GM21576 (cell line): Measurements from ENCODE around the gene TTC19.
"Not testable (repeated sequence)": the region's sequence is repeated elsewhere in the genome, so short reads cannot be mapped to it uniquely, and the experiment has no call there.

Experiments
- ATAC-seq: cut with Tn5 transposase; IDR thresholded peaks from one replicate; pipeline ENCODE4 v1.9.1; 2021; ENCODE audit warnings: mild to moderate bottlenecking, moderate library complexity; ENCODE audit not compliant: unreplicated experiment

TTC19 gene

DNA sequence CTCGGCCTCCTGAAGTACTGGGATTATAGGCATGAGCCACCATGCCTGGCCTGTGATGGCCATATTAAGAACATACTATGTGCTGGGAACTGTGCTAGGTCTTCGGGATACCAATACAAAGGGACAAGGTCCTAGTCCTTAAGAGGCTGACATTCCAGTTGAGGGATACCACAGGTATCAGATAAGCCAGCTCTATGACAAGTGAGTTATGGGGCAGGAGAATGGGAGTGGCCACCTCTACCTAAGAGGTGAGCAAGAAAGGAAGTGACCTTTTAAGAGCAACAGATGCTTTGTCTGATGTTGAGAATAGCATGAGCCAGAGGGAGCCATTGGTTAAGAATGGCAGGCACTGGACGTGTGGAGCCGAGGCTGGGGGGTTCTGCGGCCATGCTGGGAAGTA is 27.7 kb upstream of the TTC19 start:
- ATAC-seq, result no peak

DNA sequence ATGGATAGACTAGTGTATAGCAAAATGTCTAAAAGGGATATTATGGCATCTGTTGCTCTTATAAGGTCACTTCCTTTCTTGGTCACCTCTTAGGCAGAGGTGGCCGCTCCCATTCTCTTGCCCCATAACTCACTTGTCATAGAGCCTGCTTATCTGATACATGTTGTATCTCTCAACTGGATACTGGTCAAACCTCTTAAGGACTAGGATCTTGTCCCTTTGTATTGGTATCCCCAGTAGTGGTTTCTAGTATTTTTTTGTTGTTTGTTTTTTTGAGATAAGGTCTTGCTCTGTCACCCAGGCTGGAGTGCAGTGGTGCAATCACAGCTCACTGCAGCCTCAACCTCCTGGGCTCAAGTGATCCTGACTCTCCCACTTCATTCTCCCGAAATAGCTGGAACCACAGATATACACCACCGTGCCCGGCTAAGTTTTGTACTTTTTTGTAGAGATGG is 27.1 kb upstream of the TTC19 start:
- no peak for ATAC-seq

DNA sequence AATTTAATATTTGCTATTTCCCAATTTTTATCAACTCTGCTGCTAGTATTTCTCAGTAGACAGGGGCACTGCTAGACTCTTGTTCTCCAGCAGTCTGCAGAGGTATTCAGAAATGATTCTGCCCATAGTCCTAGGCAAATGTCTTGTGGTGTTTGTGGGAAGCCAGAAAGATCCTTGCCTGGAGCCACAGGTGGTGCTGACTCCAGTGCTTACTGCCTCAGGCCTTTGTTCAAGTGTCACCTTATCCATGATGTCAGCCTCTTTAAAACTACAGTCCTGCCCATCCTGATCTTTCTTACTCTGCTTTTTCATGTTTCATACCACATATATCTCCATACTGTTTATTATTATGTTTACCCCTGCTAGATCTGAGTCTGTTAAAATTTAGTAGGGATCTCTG is 26.6 kb upstream of the TTC19 start:
- no peak for ATAC-seq

DNA sequence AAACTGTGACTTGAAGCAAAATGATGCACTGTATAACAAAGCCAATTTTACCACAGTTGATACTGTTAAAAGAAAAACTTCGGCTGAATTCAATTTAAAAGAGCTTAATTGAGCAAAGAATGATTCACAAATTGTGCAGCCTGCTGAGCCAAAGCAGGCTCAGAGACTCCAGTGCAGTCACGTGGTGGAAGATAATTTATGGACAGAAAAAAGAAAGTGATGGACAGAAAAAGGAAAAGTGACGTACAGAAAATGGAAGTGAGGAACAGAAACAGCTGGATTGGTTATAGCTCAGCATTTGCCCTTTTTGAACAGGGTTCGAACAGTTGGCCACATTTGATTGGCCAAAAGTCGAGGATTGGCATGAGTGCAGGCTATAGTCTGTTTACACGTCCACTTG is 25.8 kb upstream of the TTC19 start:
- no peak for ATAC-seq

DNA sequence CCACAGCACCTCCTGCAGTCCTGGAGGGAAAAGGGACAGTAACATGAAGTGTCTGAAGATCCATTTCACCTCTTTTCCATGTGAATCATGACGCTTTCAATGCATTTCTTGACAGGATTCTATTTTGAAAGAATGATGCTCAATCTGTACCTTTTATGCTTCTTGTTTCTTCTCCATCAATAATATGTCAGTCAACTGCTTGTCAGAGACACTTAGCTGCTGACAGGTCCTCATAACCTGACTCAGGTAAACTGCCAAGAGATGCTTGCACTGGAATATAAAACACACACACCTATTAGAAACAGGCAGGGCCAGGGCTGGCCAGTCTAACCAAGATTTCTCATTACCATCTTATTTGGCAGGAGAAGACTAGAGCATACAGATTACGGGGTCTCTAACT is 21.7 kb upstream of the TTC19 start:
- no peak for ATAC-seq

DNA sequence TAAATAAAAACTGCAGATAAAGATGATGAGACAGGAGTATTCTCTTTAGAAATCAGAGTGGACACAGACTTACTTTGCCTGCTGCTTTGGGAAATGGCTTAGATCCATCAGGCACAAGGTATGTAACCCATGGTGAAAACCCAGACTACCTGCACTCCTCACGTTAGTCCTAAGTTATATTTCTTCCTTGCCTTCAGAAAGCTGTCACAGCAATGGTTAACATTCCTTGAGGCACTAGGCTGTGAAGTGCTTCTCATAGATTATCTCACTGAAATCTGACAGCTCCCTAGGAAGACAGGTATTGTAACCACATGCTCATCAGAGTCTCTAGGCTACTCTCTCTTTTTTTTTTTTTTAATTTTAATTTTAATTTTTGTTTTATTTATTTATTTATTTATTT is 21.0 kb upstream of the TTC19 start:
- no peak for ATAC-seq

DNA sequence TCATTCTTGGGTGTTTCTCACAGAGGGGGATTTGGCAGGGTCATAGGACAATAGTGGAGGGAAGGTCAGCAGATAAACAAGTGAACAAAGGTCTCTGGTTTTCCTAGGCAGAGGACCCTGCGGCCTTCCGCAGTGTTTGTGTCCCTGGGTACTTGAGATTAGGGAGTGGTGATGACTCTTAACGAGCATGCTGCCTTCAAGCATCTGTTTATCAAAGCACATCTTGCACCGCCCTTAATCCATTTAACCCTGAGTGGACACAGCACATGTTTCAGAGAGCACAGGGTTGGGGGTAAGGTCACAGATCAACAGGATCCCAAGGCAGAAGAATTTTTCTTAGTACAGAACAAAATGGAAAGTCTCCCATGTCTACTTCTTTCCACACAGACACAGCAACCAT is 20.6 kb upstream of the TTC19 start:
- not testable (repeated sequence) for ATAC-seq

DNA sequence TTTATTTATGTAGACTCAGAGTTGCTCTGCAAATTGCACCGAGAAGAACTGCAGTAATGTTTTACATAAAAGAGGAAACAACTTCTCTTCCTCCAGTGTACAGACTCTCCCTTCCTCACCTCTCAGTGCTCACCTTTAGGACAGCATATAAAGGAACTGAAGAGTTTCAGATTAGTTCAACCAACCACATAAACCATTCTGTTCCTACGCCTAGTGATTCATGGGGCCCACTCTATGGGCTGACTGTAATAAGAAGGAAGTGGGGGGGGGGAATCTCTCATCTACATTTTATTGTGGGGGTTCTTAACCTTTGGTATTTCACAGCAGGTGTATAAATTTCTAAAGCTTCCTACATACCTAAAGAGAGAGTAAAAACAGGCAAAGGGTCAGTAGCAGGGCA is 18.4 kb upstream of the TTC19 start:
- peak; percentile 77 for ATAC-seq

DNA sequence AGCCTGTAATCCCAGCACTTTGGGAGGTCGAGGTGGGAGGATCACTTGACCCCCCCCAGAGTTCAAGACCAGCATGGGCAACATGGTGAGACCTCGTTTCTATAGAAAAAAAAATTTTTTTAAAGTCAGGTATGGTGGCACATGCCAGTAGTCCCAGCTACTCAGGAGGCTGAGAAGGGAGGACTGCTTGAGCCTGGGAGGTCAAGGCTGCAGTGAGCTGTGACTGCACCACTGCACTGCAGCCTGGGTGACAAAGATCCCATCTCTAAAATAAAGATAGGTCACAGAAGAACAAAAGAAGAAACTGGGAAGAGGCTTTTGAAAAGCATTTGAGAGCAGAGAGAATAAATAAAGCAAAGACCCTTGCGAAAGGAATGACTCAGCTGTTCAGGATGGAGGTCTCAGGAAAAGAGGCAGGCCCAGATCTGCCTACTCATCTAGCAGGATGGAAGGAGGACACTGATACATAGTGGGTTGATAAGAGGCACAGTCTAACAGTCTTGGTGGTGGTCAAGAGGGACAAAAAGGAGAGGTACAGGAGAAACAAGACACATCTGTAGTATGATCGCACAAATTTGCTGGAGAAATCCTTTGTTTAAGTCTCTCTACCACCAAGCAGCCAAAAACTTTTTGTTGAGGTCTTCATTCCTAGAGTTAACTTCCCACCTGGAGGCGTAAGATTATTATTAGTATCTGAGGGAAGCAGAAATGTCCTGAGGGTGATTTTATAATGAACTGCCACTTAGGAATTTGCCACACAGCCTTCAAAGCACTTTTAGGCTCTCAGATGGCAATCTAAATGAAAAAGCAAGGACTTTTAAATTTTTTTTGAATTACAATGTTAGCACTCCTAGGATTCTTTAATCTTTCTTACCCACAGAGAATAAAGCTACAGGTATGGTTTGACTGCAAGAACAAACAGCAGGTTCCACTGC is 17.7 kb upstream of the TTC19 start:
- ATAC-seq, result no peak

DNA sequence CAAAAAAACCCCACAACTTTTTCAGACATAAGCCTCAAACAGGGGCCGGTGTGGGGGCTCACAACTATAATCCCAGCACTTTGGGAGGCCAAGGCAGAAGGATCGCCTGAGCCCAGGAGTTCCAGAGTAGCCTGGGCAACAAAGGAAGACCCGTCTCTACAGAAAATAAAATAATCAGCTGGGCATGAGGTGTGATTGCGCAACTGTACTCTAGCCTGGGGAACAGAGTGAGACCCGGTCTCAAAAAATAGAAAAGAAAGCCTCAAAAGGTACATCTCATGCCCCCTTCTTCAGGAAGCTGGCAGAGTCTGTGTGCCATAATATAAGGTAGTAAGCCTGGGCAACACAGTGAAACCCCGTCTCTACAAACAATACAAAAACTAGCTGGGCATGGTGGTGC is 3.3 kb upstream of the TTC19 start:
- no peak for ATAC-seq

DNA sequence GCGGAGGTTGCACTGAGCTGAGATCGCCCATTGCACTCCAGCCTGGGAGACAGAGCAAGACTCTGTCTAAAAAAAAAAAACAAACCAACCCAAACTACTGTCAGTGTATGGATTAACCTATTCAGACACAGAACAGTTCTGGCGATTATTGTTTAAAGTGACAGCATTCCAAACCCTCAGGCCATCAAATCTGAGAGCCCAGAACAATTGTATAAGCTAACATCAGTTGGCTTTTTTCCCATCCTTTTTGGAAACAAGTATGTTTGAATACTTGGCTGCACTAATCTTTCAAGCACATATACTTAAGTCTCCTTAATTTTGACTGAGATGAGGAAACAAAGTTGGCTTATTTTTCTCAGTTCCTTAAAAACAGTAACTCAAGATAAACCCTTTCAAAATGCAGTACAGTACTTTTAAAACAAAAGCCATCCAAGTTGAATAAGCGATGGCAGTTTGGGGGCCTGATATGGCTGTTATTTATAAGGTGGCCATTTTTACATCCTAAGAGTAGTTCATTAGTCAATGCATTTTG is 1.5 kb upstream of the TTC19 start:
- no peak for ATAC-seq

DNA sequence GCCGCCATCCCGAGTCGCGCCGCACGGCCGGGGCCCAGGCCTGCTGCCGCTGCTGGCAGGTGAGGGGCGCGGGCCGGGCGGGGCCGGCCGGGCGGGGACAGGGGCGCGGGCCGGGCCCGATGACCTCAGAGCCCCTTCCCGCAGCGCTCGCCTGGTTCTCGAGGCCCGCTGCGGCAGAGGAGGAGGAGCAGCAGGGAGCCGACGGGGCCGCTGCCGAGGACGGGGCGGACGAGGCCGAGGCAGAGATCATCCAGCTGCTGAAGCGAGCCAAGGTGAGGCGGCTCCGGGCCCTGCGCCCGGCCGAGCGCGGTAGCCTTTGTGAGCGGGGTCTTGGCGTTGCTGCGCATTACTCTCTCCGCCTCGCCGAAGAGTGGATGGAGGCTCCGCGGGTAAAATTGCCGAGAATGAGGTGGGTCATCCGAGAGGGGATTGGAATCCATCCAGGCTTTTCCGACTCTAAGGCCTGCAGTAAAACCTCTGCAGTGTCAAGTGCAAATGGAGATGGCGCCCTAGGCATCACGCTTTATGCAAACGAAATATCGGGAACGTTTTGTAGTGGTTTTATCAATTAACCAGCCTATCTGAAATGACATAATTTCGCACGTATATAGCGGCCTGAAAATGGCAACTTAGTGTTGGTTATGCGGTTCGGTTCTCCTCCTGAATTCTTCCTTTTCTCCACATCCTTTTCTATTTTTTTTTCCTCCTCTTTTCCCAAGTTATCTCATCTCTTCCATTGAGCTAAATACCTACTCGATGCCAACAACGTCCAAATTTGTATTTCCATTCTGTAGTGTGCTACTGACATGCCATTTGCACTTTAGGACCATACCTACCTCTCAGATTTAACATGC is 577 bp downstream of the TTC19 start:
- ATAC-seq, result peak; percentile 25

DNA sequence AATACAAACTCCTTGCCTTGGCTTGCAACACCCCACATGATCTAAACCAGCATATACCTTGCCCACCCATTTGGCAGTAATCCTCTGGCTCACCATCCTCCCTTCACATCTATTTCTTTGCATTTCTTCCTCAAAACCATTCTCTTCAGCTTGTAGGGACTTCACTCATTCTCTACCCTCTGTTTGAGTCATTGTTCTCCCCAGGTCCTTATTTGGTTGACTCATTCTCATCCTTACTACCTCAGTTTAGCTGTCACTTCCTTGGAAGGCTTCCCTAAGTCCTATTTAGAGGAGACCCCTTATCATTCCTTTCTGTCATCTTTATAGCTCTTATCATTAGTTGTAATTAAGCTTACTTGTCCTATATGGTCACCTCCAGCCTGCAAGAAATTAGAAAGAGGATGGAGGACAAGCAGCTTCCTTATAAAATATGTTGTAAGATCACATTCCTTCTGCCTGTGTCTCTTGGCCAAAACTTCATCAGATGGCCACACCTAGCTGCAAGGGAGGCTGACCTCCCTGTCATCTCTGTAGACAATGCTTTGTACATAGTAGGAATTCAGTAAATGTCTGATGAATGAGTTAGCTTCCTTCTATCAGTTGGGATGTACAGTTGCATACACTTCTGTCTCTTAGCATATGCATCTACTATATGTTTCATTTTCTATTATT is 1.7 kb downstream of the TTC19 start:
- ATAC-seq, result no peak

DNA sequence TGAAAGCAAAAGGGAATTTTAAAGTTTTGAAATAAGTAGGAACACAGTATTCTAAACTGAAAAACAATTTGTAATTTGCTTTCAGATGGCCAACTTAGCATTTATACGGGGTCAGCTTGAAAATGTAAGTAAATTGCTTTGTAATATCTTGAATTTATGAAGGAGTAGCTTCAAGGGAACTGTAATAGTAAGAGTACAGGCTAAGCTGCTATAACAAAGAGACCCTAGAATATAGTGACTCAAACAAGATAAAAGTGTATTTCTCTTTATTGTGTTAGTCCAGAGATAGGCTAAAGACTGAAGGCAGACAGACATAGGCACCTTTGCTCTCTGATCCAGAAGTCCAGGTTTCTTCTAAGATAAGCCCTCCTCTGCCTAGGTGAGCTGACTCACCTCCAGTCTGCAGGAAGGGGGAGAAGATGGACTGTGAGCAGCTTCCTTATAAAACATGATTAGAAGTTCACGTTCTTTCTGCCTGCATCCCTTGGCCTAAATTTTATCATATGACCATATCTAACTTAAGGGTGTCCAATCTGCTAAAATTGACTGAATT is 3.2 kb downstream of the TTC19 start:
- no peak for ATAC-seq

DNA sequence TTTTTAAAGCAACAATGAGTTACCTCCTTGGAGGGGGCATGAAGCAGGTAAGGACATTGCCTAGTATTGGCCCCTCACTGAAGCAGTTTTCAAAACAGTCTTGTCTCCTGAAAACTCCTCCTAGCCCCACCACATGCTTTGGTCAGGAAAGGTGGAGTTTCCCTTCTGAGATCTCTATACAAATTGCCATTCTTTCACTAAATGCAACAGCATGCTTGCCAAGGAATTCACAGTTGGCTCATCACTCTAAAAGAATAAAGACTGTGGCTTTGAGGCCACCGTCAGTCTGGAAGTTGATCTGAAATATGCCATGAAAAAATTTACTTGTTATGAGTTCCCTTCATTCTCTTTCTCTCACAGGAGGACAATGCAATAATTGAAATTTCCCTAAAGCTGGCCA is 4.2 kb downstream of the TTC19 start:
- ATAC-seq, result no peak

DNA sequence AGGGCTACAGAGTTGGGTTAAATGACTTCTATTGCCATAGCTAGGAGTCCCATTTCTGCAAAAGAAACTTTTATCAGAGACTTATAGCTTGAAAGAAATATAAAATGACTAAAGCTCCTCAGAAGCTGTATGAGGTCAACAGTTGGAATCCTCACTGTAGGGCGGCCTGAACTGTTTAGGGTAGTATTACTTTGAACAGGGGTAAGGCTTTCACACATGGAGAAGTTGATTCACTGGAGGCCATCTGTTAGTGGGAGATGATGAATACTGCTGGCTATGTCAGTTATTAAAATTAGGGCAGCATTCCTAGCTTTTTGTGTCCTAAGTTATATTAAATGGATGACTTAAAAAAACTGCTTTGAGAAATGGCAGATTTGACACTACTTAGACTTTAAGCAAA is 6.0 kb downstream of the TTC19 start:
- ATAC-seq, result no peak

DNA sequence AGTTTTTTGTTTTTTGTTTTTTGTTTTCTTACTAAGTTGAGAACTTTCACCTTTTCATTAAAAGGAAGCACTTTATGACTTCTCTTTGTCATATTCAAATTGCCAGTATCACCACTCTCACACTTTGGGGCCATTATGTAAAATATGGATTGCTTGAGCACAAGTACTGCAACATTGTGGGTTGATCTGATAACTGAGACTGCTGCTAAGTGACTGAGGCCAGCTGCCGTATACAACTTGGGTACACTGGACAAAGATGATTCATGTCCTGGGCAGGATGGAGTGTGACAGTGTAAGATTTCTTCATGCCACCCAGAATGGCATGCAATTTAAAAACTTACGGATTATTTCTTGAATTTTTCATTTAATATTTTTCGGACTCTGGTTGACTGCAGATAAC is 7.8 kb downstream of the TTC19 start:
- no peak for ATAC-seq

DNA sequence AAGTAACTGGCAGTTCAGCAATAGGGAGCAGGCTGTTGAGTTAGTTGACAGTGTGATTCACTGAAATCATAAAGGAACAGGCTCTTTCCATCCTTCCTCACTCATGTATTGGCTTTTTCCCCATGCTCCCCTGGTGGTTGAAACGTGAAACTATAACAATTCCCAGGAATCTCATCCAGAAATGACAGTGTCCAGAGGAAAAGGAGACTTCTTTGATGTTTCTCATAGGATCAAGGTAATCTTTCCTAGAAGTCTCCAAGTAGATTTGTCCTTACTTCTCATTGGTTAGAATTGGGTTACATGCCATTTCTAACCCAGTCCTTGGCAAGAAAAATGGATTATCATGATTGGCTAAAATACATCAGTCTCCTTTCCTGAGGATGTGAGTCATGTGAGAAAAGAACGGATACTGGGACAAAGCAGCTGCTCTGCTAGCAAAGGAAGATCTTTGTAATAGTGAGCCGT is 14.4 kb downstream of the TTC19 start:
- no peak for ATAC-seq

DNA sequence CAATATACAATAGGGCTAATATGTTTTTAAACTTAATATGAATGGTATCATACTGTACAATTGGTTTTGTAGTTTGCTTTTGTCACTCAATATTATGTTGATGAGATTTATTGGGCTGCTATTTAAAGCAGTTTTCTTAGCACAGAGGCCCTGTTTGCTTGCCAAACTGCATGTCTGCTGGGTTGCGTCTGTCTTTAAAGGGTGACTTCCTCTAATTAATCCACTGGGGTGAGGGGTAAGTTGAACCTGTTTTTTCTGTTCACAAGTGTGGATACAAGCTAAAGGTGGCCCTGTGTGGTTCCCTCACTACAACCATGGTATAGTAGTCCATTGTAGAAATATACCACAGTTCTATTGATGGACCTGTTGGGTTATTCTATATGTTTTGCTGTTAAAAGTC is 19.7 kb downstream of the TTC19 start:
- no peak for ATAC-seq

DNA sequence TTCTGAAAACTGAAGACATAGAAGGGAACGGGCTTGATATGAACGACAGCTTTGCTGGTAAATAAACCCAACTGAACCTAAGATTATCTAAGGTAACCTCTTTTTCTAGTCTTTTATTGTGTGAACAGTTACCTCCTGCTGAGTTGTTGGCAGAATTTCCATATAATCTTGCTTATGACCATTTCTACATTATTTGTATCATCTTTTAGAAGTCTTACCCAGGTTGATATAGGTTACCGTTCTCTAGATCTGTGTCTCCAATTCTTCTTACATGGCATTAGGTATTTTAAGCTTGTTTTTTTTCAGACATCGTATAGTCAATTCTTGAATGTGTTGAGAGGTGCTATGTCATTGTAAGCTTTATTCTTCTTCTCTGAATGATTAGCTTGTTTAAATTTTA is 24.3 kb downstream of the TTC19 start:
- ATAC-seq, result no peak

DNA sequence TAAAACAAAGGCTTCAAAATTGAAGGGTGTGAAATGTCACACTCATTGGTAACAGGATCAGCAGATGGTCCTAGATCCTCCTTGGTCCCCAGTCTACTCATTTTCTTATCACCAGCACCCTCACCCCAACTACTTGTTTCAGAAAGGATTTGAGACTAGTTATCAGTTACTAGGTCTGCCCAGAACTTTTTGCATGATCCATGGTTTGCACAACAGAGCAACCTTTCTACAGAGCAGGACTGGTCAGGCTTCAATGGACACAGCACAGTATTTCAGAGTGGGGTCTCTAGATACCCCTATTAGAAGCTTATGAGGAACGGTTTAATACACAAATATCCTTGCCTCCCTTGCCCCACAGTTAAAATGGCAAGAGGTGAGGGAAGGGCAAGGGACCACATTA is 25.6 kb downstream of the TTC19 start:
- ATAC-seq, result no peak
